Naive thymus-derived CD8-positive, alpha-beta T cell (primary cell): Measurements from ENCODE around the gene ZNF692. TPM values are rescaled to one million over a fixed set of nuclear protein-coding genes. Genes with fewer than 3 reads are reported as not detected.

Experiments
- microRNA-seq: library from miRNA; unstranded; fragments of <30 nt; microRNA quantifications from one replicate; pipeline ENCODE4 v1.2.0, GENCODE V29; 2022; ENCODE audit warnings: borderline microRNAs expressed
- polyA plus RNA-seq, 3 donors: library from polyadenylated mRNA; unstranded; fragments of 300-500 nt; fragmentation: Illumina TruSeq; gene quantifications; one replicate each; pipeline ENCODE4 v1.2.3, GENCODE V29; 2021
- total RNA-seq, 8 experiments: library from RNA in 2 of 8; stranded (reverse) in 2 of 8; gene quantifications; one replicate each; pipeline ENCODE4 v1.2.3 and lab custom pipeline; 2021 to 2026

The ZNF692 gene
- total and polyA plus RNA-seq, 5 experiments from 2014 or later: 5.2 to 69.6 (median 9.3) TPM

Small RNA genes within 50 kb of the gene (microRNA-seq; reads per million reads assigned to microRNA genes)
- 1.4 reads per million for gene MIR3124

Other genes with a start within 250 kb of the ZNF692 start
- not detected for gene OR2T11, start 224.0 kb downstream of the ZNF692 start, total RNA-seq
- not detected for gene OR2T11, start 224.0 kb downstream of the ZNF692 start, polyA plus RNA-seq
- not detected for gene OR2T35, start 213.8 kb downstream of the ZNF692 start, total RNA-seq
- not detected for gene OR2T35, start 213.8 kb downstream of the ZNF692 start, polyA plus RNA-seq
- gene OR2T27, start 203.6 kb downstream of the ZNF692 start, total RNA-seq: not detected
- gene OR2T27, start 203.6 kb downstream of the ZNF692 start, polyA plus RNA-seq: not detected
- not detected for gene OR14I1, start 156.3 kb downstream of the ZNF692 start, total RNA-seq
- gene OR14I1, start 156.3 kb downstream of the ZNF692 start, polyA plus RNA-seq: not detected
- not detected for gene LYPD8, start 103.3 kb downstream of the ZNF692 start, total RNA-seq
- gene LYPD8, start 103.3 kb downstream of the ZNF692 start, polyA plus RNA-seq: not detected
- gene SH3BP5L, start 33.2 kb downstream of the ZNF692 start, total RNA-seq: 10 to 100 TPM; 28.5 to 29.9 TPM
- gene SH3BP5L, start 33.2 kb downstream of the ZNF692 start, polyA plus RNA-seq: 1 to 10 TPM; 1.6 to 3.5 (median 2.6) TPM
- 10 to 100 TPM; 35.8 to 37.2 TPM for gene ZNF672, start 20.9 kb downstream of the ZNF692 start, total RNA-seq
- gene ZNF672, start 20.9 kb downstream of the ZNF692 start, polyA plus RNA-seq: 10 to 100 TPM; 17.9 to 25.6 (median 19.6) TPM
- 10 to 100 TPM; 14.3 to 14.5 TPM for gene PGBD2, start 47.1 kb upstream of the ZNF692 start, total RNA-seq
- gene PGBD2, start 47.1 kb upstream of the ZNF692 start, polyA plus RNA-seq: 1 to 10 TPM; 5.3 to 9.9 (median 6.5) TPM